Measurements from ENCODE around the gene RGS11.

Gene RGS11

DNA sequence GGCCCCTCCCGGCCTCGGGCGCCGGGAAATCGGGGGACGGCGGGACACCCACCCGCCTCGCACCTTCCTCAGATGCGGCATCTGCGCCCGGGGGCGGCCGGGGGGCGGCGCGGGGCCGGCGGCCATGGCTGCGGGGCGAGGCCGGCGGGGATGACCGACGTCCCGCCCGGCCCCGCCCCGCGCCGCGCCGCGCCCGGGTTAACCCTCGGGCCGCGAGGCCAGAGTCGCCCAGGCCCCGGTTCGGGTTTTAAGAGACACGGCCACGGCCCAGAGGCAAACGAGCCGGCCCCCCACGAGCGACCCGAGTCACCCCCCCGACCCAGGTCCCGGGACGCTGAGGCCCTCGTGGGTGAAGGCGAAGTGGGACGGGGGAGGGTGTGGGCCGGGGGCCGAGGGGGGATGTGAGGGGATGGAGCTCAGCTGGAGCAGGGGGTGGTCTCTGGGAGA, at the start of gene RGS11:
Gene RGS11, minus strand, starts transcription at position 159 of the 447 bp plus-strand sequence. Its CDS starts 33 bp downstream, at position 126.
- no peak for DNase-seq (ENCODE audit: low read depth in 2 of 2)

GRCh38 chr16:324451-325334, 48.9 kb upstream of the RGS11 start:
- peak; percentile 16 to 36 for DNase-seq (ENCODE audit: low read depth in 2 of 2)

DNA sequence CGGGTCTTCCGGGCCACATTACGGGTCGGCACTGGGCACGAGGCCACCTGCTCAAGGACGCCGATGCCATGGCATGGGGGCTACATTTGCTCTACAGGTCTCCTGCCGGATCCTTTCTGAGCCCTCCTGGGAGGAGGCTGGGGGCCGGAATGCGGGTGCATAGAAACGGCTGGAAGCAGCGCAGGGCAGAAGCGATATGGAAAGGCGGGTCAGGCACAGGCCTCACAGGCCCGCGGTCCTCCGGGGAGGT, 48.4 kb upstream of the RGS11 start:
- DNase-seq (ENCODE audit: low read depth in 2 of 2) = no peak

GRCh38 chr16:322476-323143, 46.9 kb upstream of the RGS11 start:
- DNase-seq (ENCODE audit: low read depth in 2 of 2) = no peak

DNA sequence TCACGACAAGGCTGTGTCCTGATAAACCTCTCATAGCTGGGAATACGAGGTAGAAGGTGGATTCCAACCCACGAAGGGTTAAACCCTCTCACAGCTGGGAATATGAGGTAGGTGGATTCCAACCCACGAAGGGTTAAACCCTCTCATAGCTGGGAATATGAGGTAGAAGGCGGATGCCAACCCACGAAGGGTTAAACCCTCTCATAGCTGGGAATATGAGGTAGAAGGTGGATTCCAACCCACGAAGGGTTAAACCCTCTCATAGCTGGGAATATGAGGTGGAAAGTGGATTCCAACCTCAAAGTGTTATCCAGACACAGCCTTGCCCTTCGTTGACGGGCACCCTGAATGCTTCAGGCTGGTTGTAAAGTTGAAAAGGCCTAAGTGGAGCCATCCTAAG, 45.8 kb upstream of the RGS11 start:
- DNase-seq (ENCODE audit: low read depth in 2 of 2) = no peak

- no peak for DNase-seq (ENCODE audit: low read depth in 2 of 2)
These were observed 44.5 kb upstream of the RGS11 start for GRCh38 chr16:320206-320605.

DNA sequence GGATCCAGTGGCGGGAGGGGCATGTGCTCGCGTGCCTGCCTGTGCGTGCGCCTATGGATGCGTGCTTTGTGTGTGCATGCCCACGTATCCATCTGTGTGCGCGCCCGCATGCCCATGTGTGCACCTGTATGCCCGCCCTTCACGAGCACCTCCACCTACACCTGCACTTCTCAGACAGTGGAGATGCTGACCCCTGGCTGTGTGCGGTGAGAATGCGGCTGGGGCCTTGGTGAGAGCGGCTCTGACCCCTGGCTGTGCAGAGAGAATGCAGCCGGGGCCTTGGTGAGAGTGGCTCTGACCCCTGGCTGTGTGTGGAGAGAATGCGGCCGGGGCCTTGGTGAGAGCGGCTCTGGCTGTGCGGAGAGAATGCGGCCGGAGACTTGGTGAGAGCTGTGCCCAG, 42.9 kb upstream of the RGS11 start:
- DNase-seq (ENCODE audit: low read depth in 2 of 2) = no peak

- DNase-seq (ENCODE audit: low read depth in 2 of 2) = no peak
These were observed 41.8 kb upstream of the RGS11 start for GRCh38 chr16:317583-317982.

DNA sequence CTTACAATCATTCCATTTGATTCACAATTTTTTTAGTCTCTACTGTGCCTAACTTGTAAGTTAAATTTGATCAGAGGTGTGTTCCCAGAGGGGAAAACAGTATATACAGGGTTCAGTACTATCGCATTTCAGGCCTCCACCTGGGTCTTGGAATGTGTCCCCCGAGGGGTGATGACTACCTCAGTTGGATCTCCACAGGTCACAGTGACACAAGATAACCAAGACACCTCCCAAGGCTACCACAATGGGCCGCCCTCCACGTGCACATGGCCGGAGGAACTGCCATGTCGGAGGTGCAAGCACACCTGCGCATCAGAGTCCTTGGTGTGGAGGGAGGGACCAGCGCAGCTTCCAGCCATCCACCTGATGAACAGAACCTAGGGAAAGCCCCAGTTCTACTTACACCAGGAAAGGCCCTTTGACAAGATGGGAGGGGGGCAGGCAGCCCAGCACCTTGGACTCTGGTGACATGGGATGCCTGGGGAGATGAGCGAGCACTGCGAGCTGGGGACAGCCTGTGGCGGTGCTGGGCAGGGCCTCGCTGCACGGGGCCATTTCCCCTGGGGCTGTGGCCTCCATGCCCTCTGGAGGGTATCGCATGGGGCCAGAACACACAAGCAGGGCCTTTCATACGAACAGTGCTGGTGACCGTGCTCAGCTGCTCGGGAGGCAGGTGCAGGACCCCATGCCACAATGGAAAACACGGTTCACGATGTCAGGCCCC, 41.2 kb upstream of the RGS11 start:
- no peak for DNase-seq (ENCODE audit: low read depth in 2 of 2)

DNA sequence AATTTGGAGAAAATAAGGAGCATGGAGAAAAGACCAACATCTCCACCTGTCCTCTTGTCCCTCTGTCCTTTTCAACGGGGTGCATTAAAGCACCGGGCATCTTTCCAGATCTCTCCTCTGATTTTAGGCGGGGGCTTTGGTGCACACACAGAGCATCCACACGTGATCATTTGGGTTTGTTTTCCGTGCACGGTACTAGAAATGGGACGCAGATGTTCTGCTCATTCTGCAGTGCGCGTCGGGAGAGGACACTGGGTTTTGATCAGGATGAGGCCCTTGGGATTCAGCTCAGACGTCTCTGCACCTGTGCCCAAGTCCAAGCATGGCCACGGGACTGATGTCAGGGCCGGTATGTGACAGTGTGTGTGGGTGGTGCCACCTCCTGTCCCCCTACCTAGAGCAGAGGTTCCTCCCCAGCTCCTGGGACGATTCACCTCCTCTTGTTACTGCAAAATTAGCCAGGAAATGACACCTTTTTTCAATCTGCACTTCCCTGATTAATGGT, 39.1 kb upstream of the RGS11 start:
- no peak for DNase-seq (ENCODE audit: low read depth in 2 of 2)

GRCh38 chr16:314351-314750, 38.6 kb upstream of the RGS11 start:
- no peak for DNase-seq (ENCODE audit: low read depth in 2 of 2)

DNA sequence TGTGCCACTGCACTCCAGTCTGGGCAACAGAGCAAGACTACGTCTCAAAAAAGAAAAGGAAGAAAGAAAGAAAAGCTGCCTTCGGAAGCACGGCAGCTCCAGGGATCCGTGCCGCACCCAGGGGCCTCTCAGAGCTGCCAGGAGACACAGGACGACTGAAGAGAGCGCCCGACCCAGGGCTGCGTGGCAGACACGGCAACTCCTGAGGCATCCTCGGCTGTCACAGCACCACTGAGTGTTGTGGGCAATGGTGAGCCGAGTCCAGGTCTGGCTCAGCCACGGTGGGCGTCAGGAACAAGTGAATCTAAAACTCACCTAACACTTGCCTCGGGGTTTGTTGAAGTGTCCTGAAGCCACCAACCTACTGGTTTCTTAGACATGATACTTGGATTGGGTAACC, 36.0 kb upstream of the RGS11 start:
- no peak for DNase-seq (ENCODE audit: low read depth in 2 of 2)

- no peak for DNase-seq (ENCODE audit: low read depth in 2 of 2)
These were observed 33.7 kb upstream of the RGS11 start for GRCh38 chr16:309476-309875.

DNA sequence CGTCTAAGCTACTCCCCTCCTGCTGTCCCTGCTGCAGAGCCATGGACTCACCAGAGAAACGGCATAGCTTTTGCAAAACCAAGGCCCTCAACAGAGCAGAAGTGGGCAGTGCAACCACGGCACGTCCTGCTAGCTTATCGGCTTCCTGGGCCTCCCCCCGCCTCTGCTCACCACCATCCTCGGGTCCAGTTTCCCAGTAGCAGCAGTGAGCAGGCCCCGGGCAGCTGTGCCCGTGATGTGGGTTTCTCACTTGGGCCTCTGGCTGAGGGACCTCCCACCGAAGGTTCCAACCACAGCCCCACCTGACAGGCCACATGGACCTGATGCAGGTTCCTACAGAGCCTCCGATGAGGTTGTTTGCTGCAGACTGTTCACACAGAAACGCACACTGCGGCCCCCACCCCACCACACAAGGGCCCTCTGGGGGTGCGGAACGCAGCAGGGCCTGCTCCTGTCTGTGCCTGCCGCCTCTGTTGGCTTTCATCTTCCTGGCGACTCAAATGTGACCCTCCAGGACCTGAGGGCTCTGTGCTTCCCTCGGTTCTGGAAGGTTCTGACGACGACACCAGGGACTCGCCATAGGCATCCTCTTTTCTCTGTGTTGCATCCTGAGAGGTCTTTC, 32.1 kb upstream of the RGS11 start:
- DNase-seq (ENCODE audit: low read depth in 2 of 2) = no peak

DNA sequence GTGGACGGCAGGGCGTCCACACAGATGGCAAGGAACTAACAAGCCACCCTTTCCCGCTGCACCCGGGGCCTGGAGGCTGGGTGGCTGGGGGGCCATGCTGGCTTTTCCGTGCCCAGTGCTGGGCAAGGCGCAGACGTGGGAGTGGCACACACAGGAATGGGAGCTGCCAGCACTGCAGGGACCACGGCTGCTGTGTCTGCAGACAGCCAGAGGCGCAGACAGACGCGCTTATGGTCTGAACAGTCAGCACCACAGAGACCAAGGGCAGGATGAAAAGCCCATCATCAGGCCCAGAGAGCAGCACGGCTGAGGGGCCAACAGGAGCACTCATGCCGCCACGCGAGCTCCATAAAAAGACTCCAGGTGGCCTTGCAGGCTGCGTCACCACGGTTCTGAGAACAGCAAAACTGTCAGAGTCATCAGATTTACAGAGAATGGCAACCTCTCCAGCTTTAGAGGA, 31.2 kb upstream of the RGS11 start:
- DNase-seq (ENCODE audit: low read depth in 2 of 2) = no peak

DNA sequence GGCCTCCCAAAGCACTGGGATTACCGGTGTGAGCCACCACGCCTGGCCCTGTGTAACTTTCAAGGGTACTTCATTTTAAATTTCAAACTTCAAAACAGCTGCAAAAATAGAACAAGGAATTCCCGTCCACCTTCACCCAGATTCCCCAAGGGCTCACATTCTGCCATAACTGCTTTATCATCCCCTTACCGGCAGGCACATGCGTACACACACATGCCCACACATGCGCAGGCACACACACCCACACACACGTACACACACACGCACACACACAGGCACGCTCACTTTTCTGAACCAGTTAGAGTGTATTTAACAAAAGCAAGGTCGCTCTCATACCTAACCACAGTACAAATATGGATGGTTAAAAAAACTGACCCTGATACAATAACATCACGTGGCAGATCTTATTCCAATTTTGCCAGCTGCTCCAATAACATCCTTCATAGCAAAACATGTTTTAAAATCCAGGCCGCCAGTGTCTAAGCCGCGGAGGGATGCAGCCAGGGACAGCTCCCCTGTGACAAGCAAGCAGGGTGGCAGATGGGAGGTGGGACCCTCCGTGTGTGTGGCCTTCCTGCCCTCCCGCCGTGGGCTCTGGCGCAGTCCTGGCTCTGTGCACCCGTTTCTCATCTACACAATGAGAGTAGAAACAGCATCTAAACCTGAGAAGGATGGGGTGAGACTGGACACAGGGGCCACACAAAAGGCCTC, 30.3 kb upstream of the RGS11 start:
- DNase-seq (ENCODE audit: low read depth in 2 of 2) = no peak

- DNase-seq (ENCODE audit: low read depth in 2 of 2) = no peak
These were observed 28.2 kb upstream of the RGS11 start for GRCh38 chr16:303760-304505.

GRCh38 chr16:301950-302349, 26.2 kb upstream of the RGS11 start:
- DNase-seq (ENCODE audit: low read depth in 2 of 2) = no peak

DNA sequence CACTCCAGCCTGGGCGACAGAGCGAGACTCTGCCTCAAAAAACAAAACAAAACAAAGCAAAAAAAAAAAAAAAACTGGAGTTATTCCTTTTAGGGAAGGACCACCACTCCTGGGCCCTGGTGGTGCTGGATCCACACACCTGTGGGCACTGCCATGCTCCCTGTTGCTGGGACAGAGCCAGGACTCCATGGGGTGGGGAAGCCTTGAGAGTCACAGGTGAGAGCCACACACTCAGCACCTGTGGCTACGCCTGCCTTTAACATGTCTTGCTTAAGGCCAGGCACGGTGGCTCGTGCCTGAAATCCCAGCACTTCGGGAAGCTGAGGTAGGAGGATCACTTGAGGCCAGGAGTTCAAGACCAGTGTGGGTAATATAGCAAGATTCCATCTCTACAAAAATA, 25.5 kb upstream of the RGS11 start:
- no peak for DNase-seq (ENCODE audit: low read depth in 2 of 2)

GRCh38 chr16:297832-298231, 22.1 kb upstream of the RGS11 start:
- no peak for DNase-seq (ENCODE audit: low read depth in 2 of 2)
